Esophagus squamous epithelium (tissue), 5 donors: ENCODE measurements around the gene HOTAIR. TPM values are rescaled to one million over a fixed set of nuclear protein-coding genes. Genes with fewer than 3 reads are reported as not detected.
A peak's percentile ranks its signal among the peaks of the same experiment; 100 is the strongest.

Source experiments
- DNase-seq: peaks from one replicate; lab custom pipeline; 2025; lab: John Stamatoyannopoulos, UW
- H3K27ac ChIP-seq, 4 donors: fragments of 200-600 bp; sonication (generic); one replicate each; pipeline ENCODE4 v1.5.1; 2016 to 2019; ENCODE audit warnings: mild to moderate bottlenecking in 1 of 4
- H3K27me3 ChIP-seq, 4 donors: fragments of 200-600 bp; sonication (generic); 1 replicate in 3 of 4; 2 replicates in 1 of 4; pipeline versions ENCODE4 v1.5.1 to v1.6.0; 2017 to 2021; ENCODE audit warnings: antibody characterized with exemption in 1 of 4
- H3K36me3 ChIP-seq, 3 donors: fragments of 200-600 bp; sonication (generic); one replicate each; pipeline ENCODE4 v1.5.1; 2016 to 2019
- H3K4me1 ChIP-seq, 3 donors: fragments of 200-600 bp; sonication (generic); one replicate each; pipeline ENCODE4 v1.5.1; 2017 to 2019
- H3K4me3 ChIP-seq, 4 donors: fragments of 200-600 bp; sonication (generic); 1 replicate in 3 of 4; 2 replicates in 1 of 4; pipeline ENCODE4 v1.5.1; 2016 to 2019; ENCODE audit warnings: mild to moderate bottlenecking in 2 of 4, moderate library complexity in 1 of 4
- H3K9me3 ChIP-seq, 3 donors: fragments of 200-600 bp; sonication (generic); one replicate each; pipeline ENCODE4 v1.5.1; 2016 to 2019
- CTCF ChIP-seq, 6 experiments: fragments of 450-650 bp in 4 of 6; fragments of 200-600 bp in 2 of 6; sonication (generic) in 2 of 6; IDR thresholded peaks; one replicate each; pipeline ENCODE4 v1.5.1; 2016 to 2019; ENCODE audit warnings: antibody characterized with exemption in 6 of 6, mild to moderate bottlenecking in 4 of 6, moderate library complexity in 4 of 6
- POLR2A ChIP-seq, 4 donors: fragments of 450-650 bp; IDR thresholded peaks; one replicate each; pipeline ENCODE4 v1.6.1; 2017; ENCODE audit warnings: antibody characterized with exemption in 4 of 4, mild to moderate bottlenecking in 4 of 4, moderate library complexity in 3 of 4
- WGBS, 2 donors: methylation state at CpG; one replicate each; pipeline ENCODE4 v1.1.5; 2018; 5-methylcytosine and 5-hydroxymethylcytosine counted together
- intact Hi-C: fragments of 100-400 bp; cut with DNase I; formaldehyde crosslinking; loops from one replicate; pipeline ENCODE4 v1.15.0; 2022
- total RNA-seq, 4 donors: library from RNA; depleted of rRNA; stranded (reverse); fragments of >200 nt; gene quantifications; one replicate each; pipeline ENCODE4 v1.1.0, GENCODE V29; 2016
- donor health status: DM: yes; HTN: yes; CAD: no.

Gene HOTAIR
- total RNA-seq, 4 donors from 2014 or later = not detected

GRCh38 chr12:53937099-53937498 is 37.7 kb downstream of the HOTAIR start:
- intact Hi-C loops = no loop called here
- no peak for DNase-seq
- H3K4me3 ChIP-seq = no peak overlapping the region
- TF ChIP-seq POLR2A (IDR thresholded peaks at IDR 0.05) (no peak), CTCF (IDR thresholded peaks at IDR 0.05) (no peak)
- H3K4me1 ChIP-seq = peaks cover 10 to 35% (median 17%) of the 10 kb centered on the region in 3 donors
- H3K27me3 ChIP-seq = peaks cover 32 to 100% (median 58%) of the 10 kb centered on the region in 4 donors
- WGBS, 2 donors = 16 to 20% methylated on average over 5 to 10 of the region's 12 CpGs
- no peak overlapping the region for H3K27ac ChIP-seq
- H3K36me3 ChIP-seq = no peaks in the 10 kb centered on the region
- H3K9me3 ChIP-seq = no peaks in the 10 kb centered on the region

GRCh38 chr12:53935383-53936341 is 39.1 kb downstream of the HOTAIR start:
- Histone ChIP-seq H3K4me3 (peak overlapping the region in 1 of 4 donors; percentile 29), H3K9me3 (no peaks in the 10 kb centered on the region), H3K27ac (no peak overlapping the region), H3K27me3 (peaks cover 31 to 100% (median 66%) of the 10 kb centered on the region in 4 donors), H3K36me3 (no peaks in the 10 kb centered on the region), H3K4me1 (peaks cover 10 to 35% (median 17%) of the 10 kb centered on the region in 3 donors)
- TF ChIP-seq CTCF (IDR thresholded peaks at IDR 0.05) (no peak), POLR2A (IDR thresholded peaks at IDR 0.05) (no peak)
- intact Hi-C loops = no loop called here
- DNase-seq = no peak
- 11 to 14% methylated on average over 40 to 41 of the region's 49 CpGs for WGBS, 2 donors

- TF ChIP-seq POLR2A (IDR thresholded peaks at IDR 0.05) (no peak), CTCF (IDR thresholded peaks at IDR 0.05) (no peak)
- Histone ChIP-seq H3K4me1 (peaks cover 5 to 14% (median 8%) of the 10 kb centered on the region in 3 donors), H3K9me3 (no peaks in the 10 kb centered on the region), H3K27ac (no peak overlapping the region), H3K4me3 (no peak overlapping the region), H3K36me3 (no peaks in the 10 kb centered on the region), H3K27me3 (peaks cover 26 to 100% (median 70%) of the 10 kb centered on the region in 4 donors)
- intact Hi-C loops = no loop called here
- 50 to 61% methylated on average over 4 of the region's 4 CpGs for WGBS, 2 donors
- DNase-seq = no peak
These were observed 41.8 kb downstream of the HOTAIR start for GRCh38 chr12:53932915-53933314.

- no peak for TF ChIP-seq POLR2A (IDR thresholded peaks at IDR 0.05)
- intact Hi-C loops = no loop called here
- 43 to 54% methylated on average over 4 of the region's 4 CpGs for WGBS, 2 donors
- H3K36me3 ChIP-seq = no peaks in the 10 kb centered on the region
- H3K4me3 ChIP-seq = no peak overlapping the region
- H3K27me3 ChIP-seq = peaks cover 31 to 100% (median 71%) of the 10 kb centered on the region in 4 donors
- no peak for DNase-seq
- peaks cover 5 to 18% (median 8%) of the 10 kb centered on the region in 3 donors for H3K4me1 ChIP-seq
- H3K27ac ChIP-seq = no peak overlapping the region
- H3K9me3 ChIP-seq = no peaks in the 10 kb centered on the region
These were observed 42.7 kb downstream of the HOTAIR start for GRCh38 chr12:53931844-53932581.

GRCh38 chr12:53930591-53931255 is 44.0 kb downstream of the HOTAIR start:
- peaks cover 23 to 100% (median 70%) of the 10 kb centered on the region in 4 donors for H3K27me3 ChIP-seq
- no peak overlapping the region for H3K4me3 ChIP-seq
- TF ChIP-seq POLR2A (IDR thresholded peaks at IDR 0.05) (no peak), CTCF (IDR thresholded peaks at IDR 0.05) (no peak)
- peaks cover 4 to 15% (median 5%) of the 10 kb centered on the region in 3 donors for H3K4me1 ChIP-seq
- WGBS, 2 donors = 17 to 20% methylated on average over 19 to 30 of the region's 30 CpGs
- no peak overlapping the region for H3K27ac ChIP-seq
- intact Hi-C loops = no loop called here
- no peaks in the 10 kb centered on the region for H3K9me3 ChIP-seq
- H3K36me3 ChIP-seq = no peaks in the 10 kb centered on the region
- DNase-seq = no peak
